ENCODE results near the gene CENPT.

DNA sequence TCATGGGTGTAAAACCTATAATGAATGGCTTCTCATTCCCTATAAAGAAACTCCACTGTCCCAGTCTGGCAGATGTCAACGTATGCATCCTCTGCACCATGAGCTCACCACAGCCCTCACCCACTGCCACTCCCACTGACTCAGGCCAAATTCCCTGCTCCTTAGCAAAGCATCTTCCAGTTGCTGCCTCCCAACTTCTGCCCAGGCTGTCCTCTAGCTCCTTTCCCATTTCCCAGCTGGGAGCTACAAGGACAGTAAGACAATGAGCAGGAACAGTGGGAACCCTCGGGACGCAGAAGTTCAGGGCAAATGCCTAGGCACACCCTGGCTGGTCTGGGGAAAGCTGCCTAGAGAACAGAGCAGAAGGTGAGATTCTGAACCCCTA, 14.5 kb downstream of the CENPT start:
- no peak for TF ChIP-seq CTCF (IDR thresholded peaks at IDR 0.05)
- no peak for TF ChIP-seq POLR2A (IDR thresholded peaks at IDR 0.05)
- no peak for TF ChIP-seq EP300 (IDR thresholded peaks at IDR 0.05)
